HFF-Myc (cell line): ENCODE measurements around the gene SETBP1.

ENCODE experiments used
- DNase-seq: peaks from one replicate; pipeline ENCODE4 v3.0.0-alpha.2; 2011; ENCODE audit warnings: low read depth; ENCODE audit errors: extremely low read depth
- H3K4me3 ChIP-seq: replicated peaks from 2 replicates; pipeline ENCODE4 v1.5.1; 2011; ENCODE audit warnings: low read depth, mild to moderate bottlenecking, control low read depth, low read length
- CTCF ChIP-seq: IDR thresholded peaks from 2 replicates; pipeline ENCODE4 v1.5.1; 2012; ENCODE audit warnings: mild to moderate bottlenecking, low read depth, low read length, control low read depth; ENCODE audit errors: missing control alignments

SETBP1 gene

DNA sequence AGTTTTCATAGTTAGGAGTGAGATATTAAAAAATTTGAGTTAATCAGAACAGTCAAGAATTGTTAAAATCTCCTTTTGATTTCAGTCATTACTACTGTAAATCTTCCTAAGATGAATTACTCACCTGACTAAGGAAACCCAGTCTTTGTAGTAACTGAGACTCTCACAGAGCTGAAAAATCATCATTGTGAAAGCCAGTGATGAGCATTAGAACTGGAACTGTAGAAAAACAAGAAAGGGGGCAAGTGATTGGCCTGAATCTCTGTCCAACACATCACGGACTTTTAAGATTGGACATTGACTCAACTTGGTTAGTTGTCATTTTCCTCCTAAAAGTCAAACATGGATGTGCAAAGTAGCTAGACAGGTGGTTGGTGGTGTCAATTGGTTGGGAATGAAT, 21.9 kb downstream of the SETBP1 start:
- no peak for TF ChIP-seq CTCF
- no peak overlapping the region for H3K4me3 ChIP-seq
- no peak for DNase-seq

GRCh38 chr18:44704135-44704789, 23.6 kb downstream of the SETBP1 start:
- no peak overlapping the region for H3K4me3 ChIP-seq
- TF ChIP-seq CTCF, result no peak
- no peak for DNase-seq

DNA sequence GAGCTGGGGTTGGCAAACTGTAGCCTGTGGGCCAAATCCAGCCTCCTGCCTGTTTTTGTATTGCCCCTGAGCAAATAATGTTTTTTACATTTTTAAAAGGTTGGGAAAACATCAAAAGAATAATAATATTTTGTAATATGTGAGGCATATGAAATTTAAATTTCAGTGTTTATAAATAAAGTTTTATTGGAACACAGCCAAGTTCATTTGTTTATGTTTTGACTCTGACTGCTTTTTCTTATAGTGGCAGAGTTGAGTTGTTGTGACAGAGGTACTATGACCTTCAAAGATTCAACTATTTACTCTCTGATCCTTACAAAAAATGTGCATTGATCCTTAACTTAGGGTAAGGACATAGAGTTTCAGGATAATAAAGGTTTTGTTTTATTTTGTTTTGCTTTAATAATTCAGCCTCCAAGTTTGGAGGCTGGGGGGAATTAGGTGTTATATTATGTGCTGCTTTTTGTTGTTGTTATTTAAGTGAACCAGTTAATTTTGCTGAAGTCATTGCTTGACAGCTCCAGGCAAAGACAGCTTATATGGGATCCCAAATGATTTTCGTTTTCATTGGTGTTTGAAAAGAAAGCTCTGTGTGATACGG, 24.5 kb downstream of the SETBP1 start:
- no peak for TF ChIP-seq CTCF
- DNase-seq, result no peak
- H3K4me3 ChIP-seq, result no peak overlapping the region

DNA sequence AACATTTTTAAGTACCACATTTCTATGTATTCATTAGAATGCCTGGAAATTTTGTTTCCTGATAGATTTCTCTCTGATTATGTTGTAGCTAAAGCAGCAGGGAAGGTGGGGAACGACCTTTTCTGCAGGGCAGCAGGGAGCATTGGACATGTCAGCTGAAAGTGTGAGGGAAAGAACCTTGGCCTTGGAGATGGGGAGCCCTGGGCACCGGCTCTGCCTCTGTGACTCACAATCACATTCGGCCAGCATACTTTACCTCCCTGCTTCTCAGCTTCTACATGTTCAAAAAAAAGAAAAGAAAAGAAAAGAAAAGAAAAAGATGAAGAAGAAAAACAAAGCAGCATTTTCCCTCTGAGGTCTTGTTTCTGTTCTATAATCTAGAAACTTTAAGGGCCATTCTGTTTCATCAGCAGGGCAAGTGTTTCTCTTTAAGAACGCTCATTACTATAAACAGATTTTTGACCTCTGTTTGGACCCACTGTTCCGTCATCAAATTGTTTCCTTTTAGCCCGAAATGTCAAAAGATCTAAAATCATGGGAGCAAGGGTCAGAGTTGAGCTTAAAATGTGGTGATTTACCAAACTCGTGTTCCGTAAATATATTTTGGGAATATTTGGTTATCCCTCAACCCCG, 27.9 kb downstream of the SETBP1 start:
- DNase-seq, result no peak
- TF ChIP-seq CTCF, result no peak
- H3K4me3 ChIP-seq, result no peak overlapping the region

DNA sequence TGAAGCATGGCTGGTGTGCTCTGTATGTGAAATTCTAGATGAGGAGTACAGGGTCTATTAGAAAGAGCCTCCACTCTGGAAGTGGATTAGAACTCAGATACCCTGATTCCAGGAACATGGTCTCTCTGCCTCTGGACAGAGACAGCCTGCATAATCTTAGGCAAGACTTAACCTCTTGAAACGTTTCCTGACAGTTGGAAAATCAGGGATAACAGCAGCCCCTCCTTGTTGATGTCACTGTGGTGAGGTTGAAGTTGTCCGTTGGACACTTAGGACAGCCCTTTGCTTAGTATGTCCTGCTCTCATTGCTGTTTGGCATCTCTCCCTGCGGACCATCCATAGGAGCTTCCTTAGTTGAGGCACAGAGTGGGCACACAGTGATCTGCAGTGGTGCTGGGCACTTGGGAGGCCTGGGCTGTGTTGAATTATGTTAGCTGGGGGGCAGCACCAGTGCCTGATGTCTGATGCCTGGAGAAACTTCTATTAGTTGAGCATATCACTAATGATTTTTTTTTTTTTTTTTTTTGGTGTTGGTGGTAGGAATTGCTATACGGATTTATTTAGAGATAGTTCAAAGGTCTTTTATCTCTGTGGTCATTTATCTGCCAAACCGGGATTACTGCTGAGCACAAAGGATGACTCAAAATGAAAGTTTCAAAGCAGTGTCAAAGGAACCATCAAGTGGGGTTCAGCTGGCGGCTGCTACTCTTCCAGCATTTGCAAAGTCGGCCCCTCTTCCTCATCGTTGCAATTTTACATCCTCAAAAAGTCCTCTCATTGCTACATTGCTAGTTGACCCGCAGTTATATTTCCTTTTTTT, 28.8 kb downstream of the SETBP1 start:
- no peak overlapping the region for H3K4me3 ChIP-seq
- DNase-seq, result no peak
- TF ChIP-seq CTCF, result no peak

GRCh38 chr18:44710931-44711330, 30.2 kb downstream of the SETBP1 start:
- no peak for DNase-seq
- TF ChIP-seq CTCF, result no peak
- H3K4me3 ChIP-seq, result no peak overlapping the region
